Measurements from ENCODE around the gene SPTBN1.

SPTBN1 gene

GRCh38 chr2:54595999-54596902 is 140.1 kb downstream of the SPTBN1 start:
- DNase-seq: no peak

GRCh38 chr2:54597153-54597848 is 141.2 kb downstream of the SPTBN1 start:
- no peak for DNase-seq

GRCh38 chr2:54598347-54599325 is 142.5 kb downstream of the SPTBN1 start:
- no peak for DNase-seq

- no peak for DNase-seq
These were observed 143.2 kb downstream of the SPTBN1 start for GRCh38 chr2:54599326-54599710.

GRCh38 chr2:54599914-54600313 is 143.8 kb downstream of the SPTBN1 start:
- no peak for DNase-seq

GRCh38 chr2:54601339-54601738 is 145.2 kb downstream of the SPTBN1 start:
- DNase-seq: no peak

- no peak for DNase-seq
These were observed 146.7 kb downstream of the SPTBN1 start for GRCh38 chr2:54602736-54603322.

GRCh38 chr2:54603357-54603756 is 147.2 kb downstream of the SPTBN1 start:
- DNase-seq: no peak

- DNase-seq: no peak
These were observed 147.7 kb downstream of the SPTBN1 start for GRCh38 chr2:54603796-54604195.

- no peak for DNase-seq
These were observed 148.7 kb downstream of the SPTBN1 start for GRCh38 chr2:54604871-54605270.

- no peak for DNase-seq
These were observed 149.7 kb downstream of the SPTBN1 start for GRCh38 chr2:54605836-54606235.

- no peak for DNase-seq
These were observed 150.3 kb downstream of the SPTBN1 start for GRCh38 chr2:54606393-54606958.

- no peak for DNase-seq
These were observed 152.1 kb downstream of the SPTBN1 start for GRCh38 chr2:54608224-54608623.

- DNase-seq: no peak
These were observed 153.1 kb downstream of the SPTBN1 start for GRCh38 chr2:54609241-54609640.

GRCh38 chr2:54609647-54610046 is 153.5 kb downstream of the SPTBN1 start:
- no peak for DNase-seq

GRCh38 chr2:54610700-54611099 is 154.6 kb downstream of the SPTBN1 start:
- DNase-seq: no peak

- no peak for DNase-seq
These were observed 155.9 kb downstream of the SPTBN1 start for GRCh38 chr2:54611830-54612545.

- DNase-seq: no peak
These were observed 157.3 kb downstream of the SPTBN1 start for GRCh38 chr2:54613386-54613785.

- DNase-seq: no peak
These were observed 157.7 kb downstream of the SPTBN1 start for GRCh38 chr2:54613794-54614257.

- DNase-seq: no peak
These were observed 158.7 kb downstream of the SPTBN1 start for GRCh38 chr2:54614819-54615218.

- no peak for DNase-seq
These were observed 159.9 kb downstream of the SPTBN1 start for GRCh38 chr2:54615832-54616534.
